Effector memory CD8-positive, alpha-beta T cell (primary cell): ENCODE data around the gene ANKH.
A peak's percentile ranks its signal among the peaks of the same experiment; 100 is the strongest.
"Not testable (repeated sequence)": the region's sequence is repeated elsewhere in the genome, so short reads cannot be mapped to it uniquely, and the experiment has no call there.

ENCODE experiments used
- ATAC-seq: fragments of 150-1000 bp; cut with Tn5 transposase; replicated peaks from 2 replicates; pipeline ENCODE4 v1.10.0; 2021; ENCODE audit warnings: mild to moderate bottlenecking, moderate library complexity
- DNase-seq, 3 experiments: peaks; one replicate each; pipeline ENCODE4 v3.0.0; 2021
- H3K27ac Mint-ChIP-seq, 2 donors: one replicate each; pipeline ENCODE4 v1.8.0; 2022; ENCODE audit warnings: mild to moderate bottlenecking in 2 of 2, mixed read lengths in 2 of 2, moderate library complexity in 2 of 2
- H3K27me3 Mint-ChIP-seq, 2 donors: one replicate each; pipeline ENCODE4 v1.8.0; 2022; ENCODE audit warnings: mixed read lengths in 2 of 2
- H3K36me3 Mint-ChIP-seq: one replicate; pipeline ENCODE4 v1.8.0; 2022; ENCODE audit warnings: mild to moderate bottlenecking, moderate library complexity, mixed read lengths; ENCODE audit not compliant: insufficient read depth
- H3K4me1 Mint-ChIP-seq, 2 donors: one replicate each; pipeline ENCODE4 v1.8.0; 2022; ENCODE audit warnings: low read depth in 2 of 2, mixed read lengths in 2 of 2
- H3K4me3 Mint-ChIP-seq, 2 donors: one replicate each; pipeline ENCODE4 v1.8.0; 2022; ENCODE audit warnings: mild to moderate bottlenecking in 2 of 2, mixed read lengths in 2 of 2, moderate library complexity in 2 of 2
- H3K9me3 Mint-ChIP-seq, 2 donors: one replicate each; pipeline ENCODE4 v1.8.0; 2022; ENCODE audit warnings: mixed read lengths in 2 of 2

Gene ANKH

GRCh38 chr5:14859980-14860379 lies 11.6 kb downstream of the ANKH start:
- DNase-seq (no peak), ATAC-seq (no peak)
- Mint-ChIP-seq H3K4me1 (peaks cover 28 to 46% of the 10 kb centered on the region in 2 donors), H3K4me3 (no peak overlapping the region), H3K27ac (no peak overlapping the region), H3K36me3 (peaks cover 22% of the 10 kb centered on the region), H3K27me3 (no peaks in the 10 kb centered on the region), H3K9me3 (no peaks in the 10 kb centered on the region)

- no peaks in the 10 kb centered on the region for H3K9me3 Mint-ChIP-seq
- peaks cover 31 to 46% of the 10 kb centered on the region in 2 donors for H3K4me1 Mint-ChIP-seq
- ATAC-seq: no peak
- no peak for DNase-seq
- no peaks in the 10 kb centered on the region for H3K27me3 Mint-ChIP-seq
- no peak overlapping the region for H3K4me3 Mint-ChIP-seq
- H3K27ac Mint-ChIP-seq: no peak overlapping the region
- peaks cover 22% of the 10 kb centered on the region for H3K36me3 Mint-ChIP-seq
These were observed 12.4 kb downstream of the ANKH start for GRCh38 chr5:14859150-14859549.

GRCh38 chr5:14855366-14855765 lies 16.2 kb downstream of the ANKH start:
- no peak for ATAC-seq
- Mint-ChIP-seq H3K4me3 (no peak overlapping the region), H3K4me1 (peaks cover 26 to 34% of the 10 kb centered on the region in 2 donors), H3K27me3 (no peaks in the 10 kb centered on the region), H3K36me3 (peaks cover 22% of the 10 kb centered on the region), H3K27ac (peak overlapping the region in 1 of 2 donors; percentile 9), H3K9me3 (no peaks in the 10 kb centered on the region)
- no peak for DNase-seq

GRCh38 chr5:14854799-14855198 lies 16.8 kb downstream of the ANKH start:
- no peak for ATAC-seq
- Mint-ChIP-seq H3K27ac (peak overlapping the region in 1 of 2 donors; percentile 9), H3K27me3 (no peaks in the 10 kb centered on the region), H3K36me3 (peaks cover 21% of the 10 kb centered on the region), H3K4me1 (peaks cover 27 to 34% of the 10 kb centered on the region in 2 donors), H3K9me3 (no peaks in the 10 kb centered on the region), H3K4me3 (no peak overlapping the region)
- no peak for DNase-seq

- no peak overlapping the region for H3K4me3 Mint-ChIP-seq
- H3K36me3 Mint-ChIP-seq: peaks cover 18% of the 10 kb centered on the region
- no peak for ATAC-seq
These were observed 17.9 kb downstream of the ANKH start for GRCh38 chr5:14853685-14854084.

GRCh38 chr5:14852779-14853178 lies 18.8 kb downstream of the ANKH start:
- peaks cover 27 to 46% of the 10 kb centered on the region in 2 donors for H3K4me1 Mint-ChIP-seq
- ATAC-seq: no peak
- H3K36me3 Mint-ChIP-seq: peaks cover 18% of the 10 kb centered on the region
- no peaks in the 10 kb centered on the region for H3K27me3 Mint-ChIP-seq
- no peaks in the 10 kb centered on the region for H3K9me3 Mint-ChIP-seq
- no peak overlapping the region for H3K4me3 Mint-ChIP-seq
- no peak for DNase-seq
- H3K27ac Mint-ChIP-seq: no peak overlapping the region

More at GRCh38 chr5:14853685-14854084, 17.9 kb downstream of the ANKH start:
- Mint-ChIP-seq H3K27me3 (no peaks in the 10 kb centered on the region), H3K9me3 (no peaks in the 10 kb centered on the region), H3K27ac (no peak overlapping the region), H3K4me1 (peaks cover 27 to 44% of the 10 kb centered on the region in 2 donors)
- DNase-seq: no peak

- DNase-seq: no peak
- no peak for ATAC-seq
- H3K9me3 Mint-ChIP-seq: no peaks in the 10 kb centered on the region
- peaks cover 11% of the 10 kb centered on the region for H3K36me3 Mint-ChIP-seq
- no peaks in the 10 kb centered on the region for H3K27me3 Mint-ChIP-seq
- no peak overlapping the region for H3K27ac Mint-ChIP-seq
- no peak overlapping the region for H3K4me3 Mint-ChIP-seq
- peaks cover 23 to 44% of the 10 kb centered on the region in 2 donors for H3K4me1 Mint-ChIP-seq
These were observed 19.5 kb downstream of the ANKH start for GRCh38 chr5:14851999-14852526.

- peaks cover 20 to 47% of the 10 kb centered on the region in 2 donors for H3K4me1 Mint-ChIP-seq
- H3K27ac Mint-ChIP-seq: no peak overlapping the region
- no peak for ATAC-seq
- H3K4me3 Mint-ChIP-seq: no peak overlapping the region
- peaks cover 8% of the 10 kb centered on the region for H3K36me3 Mint-ChIP-seq
- no peaks in the 10 kb centered on the region for H3K27me3 Mint-ChIP-seq
- no peaks in the 10 kb centered on the region for H3K9me3 Mint-ChIP-seq
- no peak for DNase-seq
These were observed 20.0 kb downstream of the ANKH start for GRCh38 chr5:14851597-14851996.

GRCh38 chr5:14851050-14851419 lies 20.5 kb downstream of the ANKH start:
- peaks cover 12% of the 10 kb centered on the region for H3K36me3 Mint-ChIP-seq
- ATAC-seq (no peak), DNase-seq (no peak)
- H3K27ac Mint-ChIP-seq: peak overlapping the region in 1 of 2 donors; percentile 38
- H3K4me1 Mint-ChIP-seq: peaks cover 19 to 43% of the 10 kb centered on the region in 2 donors
- H3K9me3 Mint-ChIP-seq: no peaks in the 10 kb centered on the region
- no peaks in the 10 kb centered on the region for H3K27me3 Mint-ChIP-seq
- H3K4me3 Mint-ChIP-seq: no peak overlapping the region

GRCh38 chr5:14850419-14851049 lies 21.0 kb downstream of the ANKH start:
- ATAC-seq (no peak), DNase-seq (no peak)
- peaks cover 12% of the 10 kb centered on the region for H3K36me3 Mint-ChIP-seq

GRCh38 chr5:14849516-14850294 lies 21.9 kb downstream of the ANKH start:
- Mint-ChIP-seq H3K4me3 (no peak overlapping the region), H3K9me3 (no peaks in the 10 kb centered on the region), H3K27me3 (no peaks in the 10 kb centered on the region), H3K36me3 (peaks cover 13% of the 10 kb centered on the region), H3K27ac (peak overlapping the region in 1 of 2 donors; percentile 71), H3K4me1 (peaks cover 10 to 32% of the 10 kb centered on the region in 2 donors)
- ATAC-seq (no peak), DNase-seq (no peak)

More at GRCh38 chr5:14850419-14851049, 21.0 kb downstream of the ANKH start:
- Mint-ChIP-seq H3K27ac (peak overlapping the region in 1 of 2 donors; percentile 38), H3K27me3 (no peaks in the 10 kb centered on the region), H3K9me3 (no peaks in the 10 kb centered on the region), H3K4me3 (no peak overlapping the region), H3K4me1 (peaks cover 17 to 40% of the 10 kb centered on the region in 2 donors)

GRCh38 chr5:14848942-14849341 lies 22.6 kb downstream of the ANKH start:
- not testable (repeated sequence) for DNase-seq, ATAC-seq, H3K9me3 Mint-ChIP-seq, H3K4me3 Mint-ChIP-seq, H3K27me3 Mint-ChIP-seq
- Mint-ChIP-seq H3K27ac (peak overlapping the region in 1 of 2 donors; percentile 71), H3K4me1 (peaks cover 9 to 31% of the 10 kb centered on the region in 2 donors), H3K36me3 (peaks cover 13% of the 10 kb centered on the region)

- H3K27ac Mint-ChIP-seq: no peak overlapping the region
- H3K36me3 Mint-ChIP-seq: peaks cover 13% of the 10 kb centered on the region
- H3K9me3 Mint-ChIP-seq: no peaks in the 10 kb centered on the region
- DNase-seq (no peak), ATAC-seq (no peak)
- H3K4me3 Mint-ChIP-seq: no peak overlapping the region
- peaks cover 9 to 34% of the 10 kb centered on the region in 2 donors for H3K4me1 Mint-ChIP-seq
- H3K27me3 Mint-ChIP-seq: no peaks in the 10 kb centered on the region
These were observed 23.2 kb downstream of the ANKH start for GRCh38 chr5:14848385-14848784.

- Mint-ChIP-seq H3K27ac (peak overlapping the region in 1 of 2 donors; percentile 38), H3K4me3 (no peak overlapping the region), H3K9me3 (no peaks in the 10 kb centered on the region), H3K4me1 (peaks cover 4 to 26% of the 10 kb centered on the region in 2 donors), H3K36me3 (peaks cover 13% of the 10 kb centered on the region), H3K27me3 (no peaks in the 10 kb centered on the region)
- ATAC-seq: no peak
- DNase-seq: no peak
These were observed 24.1 kb downstream of the ANKH start for GRCh38 chr5:14847471-14847870.
